Measurements from ENCODE around the gene RPL37. TPM values are rescaled to one million over a fixed set of nuclear protein-coding genes. Genes with fewer than 3 reads are reported as not detected.

RPL37 gene
- total and polyA plus RNA-seq, 2 experiments from 2014 or later = 68.7 to 534 TPM

- H3K9me2 ChIP-seq (replicated peaks; ENCODE audit: insufficient read depth) = no peaks in the 10 kb centered on the region
- no peak overlapping the region for H3K4me3 ChIP-seq
- H3K9me3 ChIP-seq (ENCODE audit: low read depth) = no peaks in the 10 kb centered on the region
- peaks cover 16% of the 10 kb centered on the region for H3K4me1 ChIP-seq (ENCODE audit: insufficient read depth)
- 93% methylated on average over 13 of the region's 13 CpGs for WGBS (ENCODE audit: low lambda C conversion rate, missing lambda C conversion rate)
- H3K79me2 ChIP-seq = peaks cover 51% of the 10 kb centered on the region
- peaks cover 35% of the 10 kb centered on the region for H4K20me1 ChIP-seq (ENCODE audit: insufficient read depth, poor library complexity, severe bottlenecking)
- peaks cover 11% of the 10 kb centered on the region for H3K36me3 ChIP-seq (replicated peaks; ENCODE audit: insufficient read depth, low read depth)
- no peak overlapping the region for H3K4me2 ChIP-seq
- no peaks in the 10 kb centered on the region for H3K27me3 ChIP-seq
- TF ChIP-seq EZH2 (IDR thresholded peaks at IDR 0.05; ENCODE audit: borderline replicate concordance) (no peak), CTCF (IDR thresholded peaks at IDR 0.05; ENCODE audit: poor library complexity) (no peak), EZH2phosphoT487 (IDR thresholded peaks at IDR 0.05; ENCODE audit: low read depth, severe bottlenecking, unreplicated experiment) (no peak)
- H2AFZ ChIP-seq = no peak overlapping the region
- no peak for DNase-seq (ENCODE audit: low spot score)
- H3K27ac ChIP-seq = no peak overlapping the region
Measured at GRCh38 chr5:40829748-40830533, 5.1 kb downstream of the RPL37 start.

GRCh38 chr5:40828690-40829661, 6.0 kb downstream of the RPL37 start:
- Histone ChIP-seq H3K4me1 (ENCODE audit: insufficient read depth) (peaks cover 16% of the 10 kb centered on the region), H3K9me3 (ENCODE audit: low read depth) (no peaks in the 10 kb centered on the region), H3K79me2 (peaks cover 42% of the 10 kb centered on the region), H3K9me2 (replicated peaks; ENCODE audit: insufficient read depth) (no peaks in the 10 kb centered on the region), H3K27ac (no peak overlapping the region), H3K27me3 (no peaks in the 10 kb centered on the region), H3K36me3 (replicated peaks; ENCODE audit: insufficient read depth, low read depth) (peaks cover 11% of the 10 kb centered on the region), H2AFZ (no peak overlapping the region), H3K4me2 (no peak overlapping the region), H3K4me3 (no peak overlapping the region), H4K20me1 (ENCODE audit: insufficient read depth, poor library complexity, severe bottlenecking) (peaks cover 32% of the 10 kb centered on the region)
- WGBS (ENCODE audit: low lambda C conversion rate, missing lambda C conversion rate) = 95% methylated on average over 3 of the region's 3 CpGs
- DNase-seq (ENCODE audit: low spot score) = no peak
- TF ChIP-seq EZH2phosphoT487 (IDR thresholded peaks at IDR 0.05; ENCODE audit: low read depth, severe bottlenecking, unreplicated experiment) (no peak), EZH2 (IDR thresholded peaks at IDR 0.05; ENCODE audit: borderline replicate concordance) (no peak), CTCF (IDR thresholded peaks at IDR 0.05; ENCODE audit: poor library complexity) (no peak)

GRCh38 chr5:40828021-40828631, 6.9 kb downstream of the RPL37 start:
- Histone ChIP-seq H3K27ac (no peak overlapping the region), H3K4me1 (ENCODE audit: insufficient read depth) (peaks cover 12% of the 10 kb centered on the region), H2AFZ (no peak overlapping the region), H3K27me3 (no peaks in the 10 kb centered on the region), H3K9me2 (replicated peaks; ENCODE audit: insufficient read depth) (no peaks in the 10 kb centered on the region), H3K79me2 (peaks cover 33% of the 10 kb centered on the region), H3K9me3 (ENCODE audit: low read depth) (no peaks in the 10 kb centered on the region), H3K36me3 (replicated peaks; ENCODE audit: insufficient read depth, low read depth) (peaks cover 5% of the 10 kb centered on the region), H4K20me1 (ENCODE audit: insufficient read depth, poor library complexity, severe bottlenecking) (peaks cover 24% of the 10 kb centered on the region), H3K4me2 (no peak overlapping the region), H3K4me3 (no peak overlapping the region)
- TF ChIP-seq CTCF (IDR thresholded peaks at IDR 0.05; ENCODE audit: poor library complexity) = no peak
- no peak for TF ChIP-seq EZH2phosphoT487 (IDR thresholded peaks at IDR 0.05; ENCODE audit: low read depth, severe bottlenecking, unreplicated experiment)
- TF ChIP-seq EZH2 (IDR thresholded peaks at IDR 0.05; ENCODE audit: borderline replicate concordance) = no peak
- DNase-seq (ENCODE audit: low spot score) = no peak
- WGBS (ENCODE audit: low lambda C conversion rate, missing lambda C conversion rate) = 93% methylated on average over 3 of the region's 3 CpGs
